ENCODE results near the gene XIRP1.
"Not testable (repeated sequence)": the region's sequence is repeated elsewhere in the genome, so short reads cannot be mapped to it uniquely, and the experiment has no call there.

The XIRP1 gene

GRCh38 chr3:39192490-39193092 lies at the start of gene XIRP1:
XIRP1 (minus strand) TSS chr3:39192595; CDS start chr3:39189445, 3,150 bp downstream.
- Histone ChIP-seq H3K4me1 (ENCODE audit: insufficient read depth, low read length) (peaks cover 2% of the 10 kb centered on the region), H3K4me3 (ENCODE audit: low read length) (no peak within 1 kb of the TSS), H2AFZ (ENCODE audit: low read depth, low read length) (no peak within 1 kb of the TSS), H3K9me3 (ENCODE audit: low read length) (no peaks in the 10 kb centered on the region), H3K27me3 (ENCODE audit: insufficient read depth, low read length) (no peaks in the 10 kb centered on the region), H3K36me3 (ENCODE audit: insufficient read depth, low read length) (no peaks in the 10 kb centered on the region)

GRCh38 chr3:39241561-39241960 lies 49.2 kb upstream of the XIRP1 start:
- Histone ChIP-seq H3K27me3 (ENCODE audit: insufficient read depth, low read length) (peaks cover 6% of the 10 kb centered on the region), H3K36me3 (ENCODE audit: insufficient read depth, low read length) (no peaks in the 10 kb centered on the region), H3K9me3 (ENCODE audit: low read length) (no peaks in the 10 kb centered on the region)

GRCh38 chr3:39237027-39237426 lies 44.6 kb upstream of the XIRP1 start:
- Histone ChIP-seq H3K36me3 (ENCODE audit: insufficient read depth, low read length) (no peaks in the 10 kb centered on the region), H2AFZ (ENCODE audit: low read depth, low read length) (no peak overlapping the region), H3K4me3 (ENCODE audit: low read length) (no peak overlapping the region), H3K9me3 (ENCODE audit: low read length) (no peaks in the 10 kb centered on the region), H3K4me1 (ENCODE audit: insufficient read depth, low read length) (no peaks in the 10 kb centered on the region), H3K27me3 (ENCODE audit: insufficient read depth, low read length) (peaks cover 6% of the 10 kb centered on the region)

More at GRCh38 chr3:39241561-39241960, 49.2 kb upstream of the XIRP1 start:
- no peak overlapping the region for H3K4me3 ChIP-seq (ENCODE audit: low read length)
- no peak overlapping the region for H2AFZ ChIP-seq (ENCODE audit: low read depth, low read length)
- H3K4me1 ChIP-seq (ENCODE audit: insufficient read depth, low read length) = no peaks in the 10 kb centered on the region

- no peaks in the 10 kb centered on the region for H3K9me3 ChIP-seq (ENCODE audit: low read length)
Observed at GRCh38 chr3:39234651-39235050, 42.3 kb upstream of the XIRP1 start.

GRCh38 chr3:39232859-39233258 lies 40.5 kb upstream of the XIRP1 start:
- peaks cover 6% of the 10 kb centered on the region for H3K27me3 ChIP-seq (ENCODE audit: insufficient read depth, low read length)
- H3K4me3 ChIP-seq (ENCODE audit: low read length) = no peak overlapping the region
- no peak overlapping the region for H2AFZ ChIP-seq (ENCODE audit: low read depth, low read length)
- no peaks in the 10 kb centered on the region for H3K9me3 ChIP-seq (ENCODE audit: low read length)
- no peaks in the 10 kb centered on the region for H3K36me3 ChIP-seq (ENCODE audit: insufficient read depth, low read length)
- H3K4me1 ChIP-seq (ENCODE audit: insufficient read depth, low read length) = no peaks in the 10 kb centered on the region

More at GRCh38 chr3:39234651-39235050, 42.3 kb upstream of the XIRP1 start:
- no peaks in the 10 kb centered on the region for H3K4me1 ChIP-seq (ENCODE audit: insufficient read depth, low read length)
- no peaks in the 10 kb centered on the region for H3K36me3 ChIP-seq (ENCODE audit: insufficient read depth, low read length)
- no peak overlapping the region for H2AFZ ChIP-seq (ENCODE audit: low read depth, low read length)
- peaks cover 6% of the 10 kb centered on the region for H3K27me3 ChIP-seq (ENCODE audit: insufficient read depth, low read length)
- no peak overlapping the region for H3K4me3 ChIP-seq (ENCODE audit: low read length)

GRCh38 chr3:39230453-39230852 lies 38.1 kb upstream of the XIRP1 start:
- no peaks in the 10 kb centered on the region for H3K9me3 ChIP-seq (ENCODE audit: low read length)
- H3K27me3 ChIP-seq (ENCODE audit: insufficient read depth, low read length) = no peaks in the 10 kb centered on the region
- no peak overlapping the region for H3K4me3 ChIP-seq (ENCODE audit: low read length)
- no peaks in the 10 kb centered on the region for H3K36me3 ChIP-seq (ENCODE audit: insufficient read depth, low read length)
- no peak overlapping the region for H2AFZ ChIP-seq (ENCODE audit: low read depth, low read length)
- no peaks in the 10 kb centered on the region for H3K4me1 ChIP-seq (ENCODE audit: insufficient read depth, low read length)

GRCh38 chr3:39228496-39228895 lies 36.1 kb upstream of the XIRP1 start:
- no peak overlapping the region for H3K4me3 ChIP-seq (ENCODE audit: low read length)
- no peaks in the 10 kb centered on the region for H3K36me3 ChIP-seq (ENCODE audit: insufficient read depth, low read length)
- H3K4me1 ChIP-seq (ENCODE audit: insufficient read depth, low read length) = no peaks in the 10 kb centered on the region
- H3K27me3 ChIP-seq (ENCODE audit: insufficient read depth, low read length) = no peaks in the 10 kb centered on the region
- no peak overlapping the region for H2AFZ ChIP-seq (ENCODE audit: low read depth, low read length)
- H3K9me3 ChIP-seq (ENCODE audit: low read length) = no peaks in the 10 kb centered on the region

- not testable (repeated sequence) for H3K27me3 ChIP-seq (ENCODE audit: insufficient read depth, low read length); H3K4me1 ChIP-seq (ENCODE audit: insufficient read depth, low read length); H3K36me3 ChIP-seq (ENCODE audit: insufficient read depth, low read length); H3K4me3 ChIP-seq (ENCODE audit: low read length); H3K9me3 ChIP-seq (ENCODE audit: low read length); H2AFZ ChIP-seq (ENCODE audit: low read depth, low read length)
Observed at GRCh38 chr3:39227596-39227995, 35.2 kb upstream of the XIRP1 start.

- Histone ChIP-seq H3K27me3 (ENCODE audit: insufficient read depth, low read length) (no peaks in the 10 kb centered on the region), H2AFZ (ENCODE audit: low read depth, low read length) (no peak overlapping the region), H3K4me3 (ENCODE audit: low read length) (no peak overlapping the region), H3K36me3 (ENCODE audit: insufficient read depth, low read length) (no peaks in the 10 kb centered on the region), H3K4me1 (ENCODE audit: insufficient read depth, low read length) (no peaks in the 10 kb centered on the region), H3K9me3 (ENCODE audit: low read length) (no peaks in the 10 kb centered on the region)
Observed at GRCh38 chr3:39226106-39226741, 33.8 kb upstream of the XIRP1 start.

GRCh38 chr3:39224288-39224687 lies 31.9 kb upstream of the XIRP1 start:
- H3K9me3 ChIP-seq (ENCODE audit: low read length) = no peaks in the 10 kb centered on the region
- no peaks in the 10 kb centered on the region for H3K4me1 ChIP-seq (ENCODE audit: insufficient read depth, low read length)
- H2AFZ ChIP-seq (ENCODE audit: low read depth, low read length) = no peak overlapping the region
- no peak overlapping the region for H3K4me3 ChIP-seq (ENCODE audit: low read length)
- H3K27me3 ChIP-seq (ENCODE audit: insufficient read depth, low read length) = peaks cover 3% of the 10 kb centered on the region
- no peaks in the 10 kb centered on the region for H3K36me3 ChIP-seq (ENCODE audit: insufficient read depth, low read length)

GRCh38 chr3:39222939-39223338 lies 30.5 kb upstream of the XIRP1 start:
- peaks cover 3% of the 10 kb centered on the region for H3K27me3 ChIP-seq (ENCODE audit: insufficient read depth, low read length)

GRCh38 chr3:39222462-39222861 lies 30.1 kb upstream of the XIRP1 start:
- peaks cover 3% of the 10 kb centered on the region for H3K27me3 ChIP-seq (ENCODE audit: insufficient read depth, low read length)
- no peaks in the 10 kb centered on the region for H3K36me3 ChIP-seq (ENCODE audit: insufficient read depth, low read length)
- no peaks in the 10 kb centered on the region for H3K4me1 ChIP-seq (ENCODE audit: insufficient read depth, low read length)
- H3K4me3 ChIP-seq (ENCODE audit: low read length) = no peak overlapping the region
- H3K9me3 ChIP-seq (ENCODE audit: low read length) = no peaks in the 10 kb centered on the region
- no peak overlapping the region for H2AFZ ChIP-seq (ENCODE audit: low read depth, low read length)

More at GRCh38 chr3:39222939-39223338, 30.5 kb upstream of the XIRP1 start:
- H2AFZ ChIP-seq (ENCODE audit: low read depth, low read length) = no peak overlapping the region
- no peak overlapping the region for H3K4me3 ChIP-seq (ENCODE audit: low read length)
- H3K36me3 ChIP-seq (ENCODE audit: insufficient read depth, low read length) = no peaks in the 10 kb centered on the region
- no peaks in the 10 kb centered on the region for H3K9me3 ChIP-seq (ENCODE audit: low read length)
- H3K4me1 ChIP-seq (ENCODE audit: insufficient read depth, low read length) = no peaks in the 10 kb centered on the region

GRCh38 chr3:39221141-39221530 lies 28.7 kb upstream of the XIRP1 start:
- no peak overlapping the region for H3K4me3 ChIP-seq (ENCODE audit: low read length)
- peaks cover 3% of the 10 kb centered on the region for H3K27me3 ChIP-seq (ENCODE audit: insufficient read depth, low read length)
- no peak overlapping the region for H2AFZ ChIP-seq (ENCODE audit: low read depth, low read length)
- H3K36me3 ChIP-seq (ENCODE audit: insufficient read depth, low read length) = no peaks in the 10 kb centered on the region
- no peaks in the 10 kb centered on the region for H3K4me1 ChIP-seq (ENCODE audit: insufficient read depth, low read length)
- H3K9me3 ChIP-seq (ENCODE audit: low read length) = no peaks in the 10 kb centered on the region
